ENCODE data around the gene HBA2.
A peak's percentile ranks its signal among the peaks of the same experiment; 100 is the strongest.
"Not testable (repeated sequence)": the region's sequence is repeated elsewhere in the genome, so short reads cannot be mapped to it uniquely, and the experiment has no call there.

Gene HBA2

GRCh38 chr16:172374-172941, at the start of gene HBA2:
Gene HBA2, plus strand, starts transcription at chr16:172876. Its CDS starts 37 bp downstream, at chr16:172913.
- DNase-seq, result not testable (repeated sequence)

GRCh38 chr16:123558-124350, 48.9 kb upstream of the HBA2 start:
- DNase-seq, result not testable (repeated sequence)

- no peak for DNase-seq
Observed at GRCh38 chr16:125011-125410, 47.7 kb upstream of the HBA2 start.

GRCh38 chr16:129075-129474, 43.6 kb upstream of the HBA2 start:
- no peak for DNase-seq

GRCh38 chr16:130533-131173, 42.0 kb upstream of the HBA2 start:
- no peak for DNase-seq

- DNase-seq, result no peak
Observed at GRCh38 chr16:132120-132519, 40.6 kb upstream of the HBA2 start.

GRCh38 chr16:133716-134115, 39.0 kb upstream of the HBA2 start:
- DNase-seq, result no peak

GRCh38 chr16:138049-138417, 34.6 kb upstream of the HBA2 start:
- DNase-seq, result peak; percentile 54

- DNase-seq, result no peak
Observed at GRCh38 chr16:140175-140857, 32.4 kb upstream of the HBA2 start.

GRCh38 chr16:142405-142967, 30.2 kb upstream of the HBA2 start:
- no peak for DNase-seq

GRCh38 chr16:143047-143446, 29.6 kb upstream of the HBA2 start:
- DNase-seq, result no peak

GRCh38 chr16:143456-143855, 29.2 kb upstream of the HBA2 start:
- no peak for DNase-seq

- no peak for DNase-seq
Observed at GRCh38 chr16:144797-145252, 27.9 kb upstream of the HBA2 start.

- DNase-seq, result no peak
Observed at GRCh38 chr16:146646-147045, 26.0 kb upstream of the HBA2 start.

- no peak for DNase-seq
Observed at GRCh38 chr16:149024-149660, 23.5 kb upstream of the HBA2 start.

GRCh38 chr16:152141-153128, 20.2 kb upstream of the HBA2 start, which contains the start of gene HBZ:
Gene HBZ, plus strand, starts transcription at chr16:152644. Its CDS starts 266 bp downstream, at chr16:152910.
- no peak for DNase-seq

- DNase-seq, result not testable (repeated sequence)
Observed at GRCh38 chr16:153129-153521, 19.6 kb upstream of the HBA2 start.

GRCh38 chr16:153550-154216, 19.0 kb upstream of the HBA2 start:
- DNase-seq, result not testable (repeated sequence)

- no peak for DNase-seq
Observed at GRCh38 chr16:154217-155030, 18.3 kb upstream of the HBA2 start.

GRCh38 chr16:155031-155398, 17.7 kb upstream of the HBA2 start:
- DNase-seq, result no peak

All from activated T-cell treated with anti-CD3 and anti-CD28 coated beads, Interleukin-2, amount 50 U/mL, for 1 hour (primary cell).